SK-N-SH treated with all-trans-retinoic acid at 6 μM for 48 hours (cell line): ENCODE data around the gene PRKCZ.

Source experiments
- ATAC-seq: fragments of 200-7000 bp; cut with Tn5 transposase; 3 replicates; pipeline ENCODE4 v1.9.1; 2020; ENCODE audit warnings: mild to moderate bottlenecking, moderate library complexity
- ARNTL ChIP-seq: fragments of 450-650 bp; formaldehyde crosslinking; IDR thresholded peaks from 2 replicates; pipeline ENCODE4 v1.5.0; 2020; ENCODE audit warnings: low read depth, mild to moderate bottlenecking, moderate library complexity, borderline replicate concordance
- BACH2 ChIP-seq: fragments of 250-450 bp; sonication (Bioruptor Pico); IDR thresholded peaks from 2 replicates; pipeline ENCODE4 v1.9.0; 2021; ENCODE audit warnings: mild to moderate bottlenecking, borderline replicate concordance
- CREB5 ChIP-seq: fragments of 250-450 bp; sonication (Bioruptor Pico); IDR thresholded peaks from 2 replicates; pipeline ENCODE4 v1.5.1; 2020; ENCODE audit warnings: low read depth, mild to moderate bottlenecking, moderate library complexity
- CSRNP3 ChIP-seq: fragments of 250-450 bp; sonication (Bioruptor Pico); IDR thresholded peaks from 2 replicates; pipeline ENCODE4 v1.5.1; 2021; ENCODE audit warnings: mild to moderate bottlenecking, moderate library complexity
- ESRRG ChIP-seq: fragments of 250-450 bp; sonication (Bioruptor Pico); IDR thresholded peaks from 2 replicates; pipeline ENCODE4 v1.6.1; 2021; ENCODE audit warnings: mild to moderate bottlenecking
- GLIS3 ChIP-seq: fragments of 250-450 bp; sonication (Bioruptor Pico); IDR thresholded peaks from 2 replicates; pipeline ENCODE4 v1.5.0; 2020; ENCODE audit warnings: mild to moderate bottlenecking, moderate library complexity
- ISL1 ChIP-seq: fragments of 250-450 bp; sonication (Bioruptor Pico); IDR thresholded peaks from 2 replicates; pipeline ENCODE4 v2.1.2; 2022; ENCODE audit warnings: mild to moderate bottlenecking, moderate library complexity
- OSR1 ChIP-seq: fragments of 250-450 bp; sonication (Bioruptor Pico); IDR thresholded peaks from 2 replicates; pipeline ENCODE4 v1.8.0; 2022; ENCODE audit warnings: moderate library complexity, mild to moderate bottlenecking, inconsistent platforms
- PATZ1 ChIP-seq: fragments of 250-450 bp; sonication (Bioruptor Pico); IDR thresholded peaks from 2 replicates; pipeline ENCODE4 v1.8.0; 2020; ENCODE audit warnings: mild to moderate bottlenecking, moderate library complexity, borderline replicate concordance
- POU6F1 ChIP-seq: fragments of 250-450 bp; sonication (Bioruptor Pico); IDR thresholded peaks from 2 replicates; pipeline ENCODE4 v1.8.0; 2021; ENCODE audit warnings: low read depth, mild to moderate bottlenecking, moderate library complexity, borderline replicate concordance
- PPARA ChIP-seq: fragments of 250-450 bp; sonication (Bioruptor Pico); IDR thresholded peaks from 2 replicates; pipeline ENCODE4 v1.5.0; 2020; ENCODE audit warnings: mild to moderate bottlenecking, borderline replicate concordance
- RARB ChIP-seq: fragments of 250-450 bp; sonication (Bioruptor Pico); IDR thresholded peaks from 2 replicates; pipeline ENCODE4 v1.8.0; 2021; ENCODE audit warnings: mild to moderate bottlenecking, moderate library complexity
- SNAI2 ChIP-seq: fragments of 250-450 bp; sonication (Bioruptor Pico); IDR thresholded peaks from 2 replicates; pipeline ENCODE4 v1.5.0; 2020; ENCODE audit warnings: mild to moderate bottlenecking, moderate library complexity
- TCF4 ChIP-seq: fragments of 250-450 bp; sonication (Bioruptor Pico); IDR thresholded peaks from 2 replicates; pipeline ENCODE4 v1.8.0; 2021; ENCODE audit warnings: mild to moderate bottlenecking, moderate library complexity, borderline replicate concordance
- TOX ChIP-seq: fragments of 250-450 bp; sonication (Bioruptor Pico); IDR thresholded peaks from 2 replicates; pipeline ENCODE4 v1.8.0; 2021; ENCODE audit warnings: mild to moderate bottlenecking, moderate library complexity, borderline replicate concordance
- TSHZ2 ChIP-seq: fragments of 250-450 bp; sonication (Bioruptor Pico); IDR thresholded peaks from 2 replicates; pipeline ENCODE4 v1.5.0; 2020; ENCODE audit warnings: mild to moderate bottlenecking, moderate library complexity
- ZC3H10 ChIP-seq: fragments of 250-450 bp; sonication (Bioruptor Pico); IDR thresholded peaks from 2 replicates; pipeline ENCODE4 v1.5.1; 2021; ENCODE audit warnings: mild to moderate bottlenecking, moderate library complexity
- ZFP3 ChIP-seq: fragments of 250-450 bp; sonication (Bioruptor Pico); IDR thresholded peaks from 2 replicates; pipeline ENCODE4 v1.5.0; 2020; ENCODE audit warnings: mild to moderate bottlenecking, moderate library complexity
- ZFP30 ChIP-seq: fragments of 450-650 bp; formaldehyde crosslinking; IDR thresholded peaks from 2 replicates; pipeline ENCODE4 v1.5.0; 2022; ENCODE audit warnings: mild to moderate bottlenecking, moderate library complexity
- ZNF565 ChIP-seq: fragments of 450-650 bp; formaldehyde crosslinking; conservative IDR thresholded peaks from 2 replicates; pipeline ENCODE4 v1.5.0; 2020; ENCODE audit warnings: low read depth, mild to moderate bottlenecking, moderate library complexity
- ZNF70 ChIP-seq: fragments of 450-650 bp; formaldehyde crosslinking; IDR thresholded peaks from 2 replicates; pipeline ENCODE4 v1.5.0; 2020; ENCODE audit warnings: mild to moderate bottlenecking, moderate library complexity
- ZNF8 ChIP-seq: fragments of 450-650 bp; formaldehyde crosslinking; IDR thresholded peaks from 2 replicates; pipeline ENCODE4 v1.5.0; 2020; ENCODE audit warnings: mild to moderate bottlenecking, moderate library complexity

PRKCZ gene

GRCh38 chr1:2085080-2085479 lies 34.9 kb downstream of the PRKCZ start:
- no peak for TF ChIP-seq ZNF70 (CRISPR knock-in tag)
- no peak for TF ChIP-seq POU6F1 (CRISPR knock-in tag)
- TF ChIP-seq ZFP30 (CRISPR knock-in tag): no peak
- no peak for TF ChIP-seq ZFP3 (CRISPR knock-in tag)
- no peak for TF ChIP-seq TCF4 (CRISPR knock-in tag)
- no peak for TF ChIP-seq PPARA (CRISPR knock-in tag)
- TF ChIP-seq ZNF8 (CRISPR knock-in tag): no peak
- TF ChIP-seq PATZ1: no peak
- TF ChIP-seq SNAI2 (CRISPR knock-in tag): no peak
- no peak for TF ChIP-seq ARNTL (CRISPR knock-in tag)
- no peak for TF ChIP-seq CREB5 (CRISPR knock-in tag)
- TF ChIP-seq RARB: no peak
- no peak for TF ChIP-seq GLIS3 (CRISPR knock-in tag)
- TF ChIP-seq OSR1 (CRISPR knock-in tag): no peak
- ATAC-seq: no peak

- TF ChIP-seq TSHZ2 (CRISPR knock-in tag) (no peak), CSRNP3 (no peak), OSR1 (CRISPR knock-in tag) (no peak), PATZ1 (no peak), TOX (CRISPR knock-in tag) (no peak), ISL1 (no peak), ZNF70 (CRISPR knock-in tag) (no peak), ZNF565 (CRISPR knock-in tag) (no peak), ZFP3 (CRISPR knock-in tag) (no peak), BACH2 (CRISPR knock-in tag) (no peak), ZC3H10 (CRISPR knock-in tag) (no peak), ESRRG (no peak), POU6F1 (CRISPR knock-in tag) (no peak), ARNTL (CRISPR knock-in tag) (no peak)
- no peak for ATAC-seq
These were observed 36.4 kb downstream of the PRKCZ start for GRCh38 chr1:2086446-2087078.
